Astrocyte (in vitro differentiated cells and primary cell): ENCODE measurements around the gene VWA2. TPM values are rescaled to one million over a fixed set of nuclear protein-coding genes. Genes with fewer than 3 reads are reported as not detected.

Experiments used
- DNase-seq: peaks from one replicate; pipeline ENCODE4 v3.0.0-alpha.2; 2010; ENCODE audit warnings: low read depth
- FAIRE-seq: peaks from 2 replicates; lab custom pipeline; 2011; peaks lifted over from hg19 to GRCh38; lab: Jason Lieb, UNC
- H2AFZ ChIP-seq: 2 replicates; pipeline ENCODE4 v1.6.0; 2012; ENCODE audit warnings: low read depth, low read length, inconsistent platforms
- H3K27ac ChIP-seq: 2 replicates; pipeline ENCODE4 v1.5.1; 2011; ENCODE audit warnings: low read depth, low read length, inconsistent platforms
- H3K27me3 ChIP-seq: 2 replicates; pipeline ENCODE4 v1.6.0; 2011; ENCODE audit warnings: low read length, inconsistent platforms; ENCODE audit not compliant: insufficient read depth
- H3K36me3 ChIP-seq: 2 replicates; pipeline ENCODE4 v1.5.1; 2011; ENCODE audit warnings: low read length, inconsistent platforms; ENCODE audit not compliant: insufficient read depth
- H3K4me1 ChIP-seq: 2 replicates; pipeline ENCODE4 v1.5.1; 2011; ENCODE audit warnings: low read length, inconsistent platforms; ENCODE audit not compliant: insufficient read depth
- H3K4me2 ChIP-seq: 2 replicates; pipeline ENCODE4 v1.6.0; 2012; ENCODE audit warnings: low read length, inconsistent platforms
- H3K4me3 ChIP-seq: 2 replicates; pipeline ENCODE4 v1.5.1; 2011; ENCODE audit warnings: low read depth, mild to moderate bottlenecking, low read length, inconsistent platforms; ENCODE audit not compliant: insufficient read depth
- H3K79me2 ChIP-seq: 2 replicates; pipeline ENCODE4 v1.6.0; 2012; ENCODE audit warnings: mild to moderate bottlenecking, low read length, inconsistent platforms; ENCODE audit not compliant: insufficient read depth
- H3K9ac ChIP-seq: 2 replicates; pipeline ENCODE4 v1.6.0; 2012; ENCODE audit warnings: mild to moderate bottlenecking, low read length, inconsistent platforms
- H3K9me3 ChIP-seq: 2 replicates; pipeline ENCODE4 v1.5.1; 2012; ENCODE audit warnings: low read depth, mild to moderate bottlenecking, low read length, inconsistent platforms; ENCODE audit not compliant: insufficient read depth
- H4K20me1 ChIP-seq: 2 replicates; pipeline ENCODE4 v1.6.0; 2012; ENCODE audit warnings: low read length, inconsistent platforms; ENCODE audit not compliant: insufficient read depth
- H3K27ac Mint-ChIP-seq: one replicate; pipeline ENCODE4 v1.8.0; 2021; ENCODE audit warnings: mild to moderate bottlenecking, mixed read lengths; ENCODE audit not compliant: unreplicated experiment
- H3K27me3 Mint-ChIP-seq: one replicate; pipeline ENCODE4 v1.8.0; 2021; ENCODE audit warnings: low read depth, mixed read lengths; ENCODE audit not compliant: unreplicated experiment
- H3K36me3 Mint-ChIP-seq: one replicate; pipeline ENCODE4 v1.8.0; 2021; ENCODE audit warnings: low read depth, mixed read lengths; ENCODE audit not compliant: unreplicated experiment
- H3K4me1 Mint-ChIP-seq: one replicate; pipeline ENCODE4 v1.8.0; 2021; ENCODE audit warnings: low read depth, mixed read lengths; ENCODE audit not compliant: unreplicated experiment
- H3K4me3 Mint-ChIP-seq: one replicate; pipeline ENCODE4 v1.8.0; 2021; ENCODE audit warnings: mild to moderate bottlenecking, moderate library complexity, mixed read lengths; ENCODE audit not compliant: unreplicated experiment
- H3K9me3 Mint-ChIP-seq: one replicate; pipeline ENCODE4 v1.8.0; 2021; ENCODE audit warnings: mild to moderate bottlenecking, mixed read lengths; ENCODE audit not compliant: unreplicated experiment
- CTCF ChIP-seq: IDR thresholded peaks from 2 replicates; pipeline ENCODE4 v1.5.1; 2011; ENCODE audit warnings: low read depth, mild to moderate bottlenecking, inconsistent platforms, low read length, moderate library complexity; ENCODE audit not compliant: insufficient read depth
- EZH2 ChIP-seq: IDR thresholded peaks from 2 replicates; pipeline ENCODE4 v1.6.1; 2012; ENCODE audit warnings: mild to moderate bottlenecking, low read length, inconsistent platforms; ENCODE audit not compliant: insufficient read depth
- total RNA-seq: library from RNA; stranded (reverse); gene quantifications from 2 replicates; pipeline ENCODE4 v1.2.1, GENCODE V29; 2021

VWA2 gene
- total RNA-seq, 1 donor from 2014 or later = 0.25 TPM

- Histone ChIP-seq H3K9me3 (no peaks in the 10 kb centered on the region), H2AFZ (no peak overlapping the region), H4K20me1 (no peaks in the 10 kb centered on the region), H3K36me3 (no peaks in the 10 kb centered on the region), H3K9ac (no peak overlapping the region), H3K27me3 (peaks cover 7% of the 10 kb centered on the region), H3K79me2 (no peaks in the 10 kb centered on the region), H3K27ac (no peak overlapping the region), H3K4me1 (no peaks in the 10 kb centered on the region), H3K4me3 (no peak overlapping the region), H3K4me2 (no peak overlapping the region)
- Mint-ChIP-seq H3K27ac (no peak overlapping the region), H3K4me1 (peaks cover 9% of the 10 kb centered on the region), H3K9me3 (no peaks in the 10 kb centered on the region), H3K4me3 (no peak overlapping the region), H3K27me3 (peaks cover 5% of the 10 kb centered on the region), H3K36me3 (no peaks in the 10 kb centered on the region)
- no peak for TF ChIP-seq EZH2
- no peak for TF ChIP-seq CTCF
- no peak for DNase-seq
- FAIRE-seq = no peak
Measured at GRCh38 chr10:114215033-114215432, 24.0 kb upstream of the VWA2 start.

- Mint-ChIP-seq H3K4me1 (peaks cover 9% of the 10 kb centered on the region), H3K9me3 (peaks cover 4% of the 10 kb centered on the region), H3K4me3 (no peak overlapping the region), H3K36me3 (no peaks in the 10 kb centered on the region), H3K27ac (no peak overlapping the region), H3K27me3 (peaks cover 26% of the 10 kb centered on the region)
- Histone ChIP-seq H3K4me2 (no peak overlapping the region), H2AFZ (no peak overlapping the region), H3K27ac (no peak overlapping the region), H3K4me3 (no peak overlapping the region), H4K20me1 (no peaks in the 10 kb centered on the region), H3K9ac (no peak overlapping the region), H3K27me3 (peaks cover 26% of the 10 kb centered on the region), H3K36me3 (no peaks in the 10 kb centered on the region), H3K9me3 (no peaks in the 10 kb centered on the region), H3K4me1 (no peaks in the 10 kb centered on the region), H3K79me2 (no peaks in the 10 kb centered on the region)
- TF ChIP-seq CTCF = no peak
- DNase-seq (no peak), FAIRE-seq (peak; percentile 43)
Measured at GRCh38 chr10:114220281-114220680, 18.8 kb upstream of the VWA2 start.

GRCh38 chr10:114221235-114221634 lies 17.8 kb upstream of the VWA2 start:
- Mint-ChIP-seq H3K4me3 (no peak overlapping the region), H3K27ac (no peak overlapping the region), H3K9me3 (peaks cover 4% of the 10 kb centered on the region), H3K27me3 (peaks cover 28% of the 10 kb centered on the region), H3K36me3 (no peaks in the 10 kb centered on the region), H3K4me1 (peaks cover 9% of the 10 kb centered on the region)
- Histone ChIP-seq H3K4me2 (no peak overlapping the region), H3K4me3 (no peak overlapping the region), H3K79me2 (no peaks in the 10 kb centered on the region), H2AFZ (no peak overlapping the region), H3K27ac (no peak overlapping the region), H3K9me3 (no peaks in the 10 kb centered on the region), H3K27me3 (peaks cover 28% of the 10 kb centered on the region), H4K20me1 (no peaks in the 10 kb centered on the region), H3K9ac (no peak overlapping the region), H3K4me1 (no peaks in the 10 kb centered on the region), H3K36me3 (no peaks in the 10 kb centered on the region)
- peak; percentile 20 for FAIRE-seq
- TF ChIP-seq CTCF (no peak), EZH2 (no peak)
- no peak for DNase-seq
